Liver (tissue), 9 donors: ENCODE results near the gene ZNF691. TPM values are rescaled to one million over a fixed set of nuclear protein-coding genes. Genes with fewer than 3 reads are reported as not detected.

Experiments used
- DNase-seq: peaks from one replicate; pipeline ENCODE4 v3.0.0-alpha.2; 2017; ENCODE audit warnings: low spot score
- H3K27ac ChIP-seq, 2 donors: one replicate each; pipeline ENCODE4 v1.7.0; 2013; ENCODE audit warnings: inconsistent platforms in 2 of 2, low read length in 2 of 2, control low read depth in 1 of 2, low read depth in 1 of 2, mild to moderate bottlenecking in 1 of 2
- H3K27me3 ChIP-seq, 4 donors: one replicate each; pipeline versions ENCODE4 v1.6.1 to v1.7.0; 2013; ENCODE audit warnings: low read length in 3 of 4, inconsistent platforms in 1 of 4, mild to moderate bottlenecking in 1 of 4, moderate library complexity in 1 of 4; ENCODE audit not compliant: control insufficient read depth in 4 of 4, insufficient read depth in 4 of 4
- H3K36me3 ChIP-seq, 4 donors: one replicate each; pipeline versions ENCODE4 v1.6.1 to v1.7.0; 2013; ENCODE audit warnings: low read length in 3 of 4, mild to moderate bottlenecking in 3 of 4, low read depth in 1 of 4, moderate library complexity in 1 of 4; ENCODE audit not compliant: control insufficient read depth in 4 of 4, insufficient read depth in 3 of 4
- H3K4me1 ChIP-seq, 4 donors: one replicate each; pipeline versions ENCODE4 v1.6.1 to v1.7.0; 2013; ENCODE audit warnings: low read length in 3 of 4, mild to moderate bottlenecking in 3 of 4, moderate library complexity in 1 of 4; ENCODE audit not compliant: control insufficient read depth in 4 of 4, insufficient read depth in 4 of 4
- H3K4me3 ChIP-seq, 3 donors: one replicate each; pipeline versions ENCODE4 v1.6.1 to v1.7.0; 2013; ENCODE audit warnings: low read length in 3 of 3, control low read depth in 1 of 3, low read depth in 1 of 3, mild to moderate bottlenecking in 1 of 3
- H3K9ac ChIP-seq, 2 donors: one replicate each; pipeline ENCODE4 v1.7.0; 2013; ENCODE audit warnings: low read length in 2 of 2, mild to moderate bottlenecking in 2 of 2, moderate library complexity in 2 of 2, control low read depth in 1 of 2, low read depth in 1 of 2
- H3K9me3 ChIP-seq, 4 donors: one replicate each; pipeline versions ENCODE4 v1.6.1 to v1.7.0; 2013; ENCODE audit warnings: low read length in 3 of 4; ENCODE audit not compliant: control insufficient read depth in 4 of 4
- ATF3 ChIP-seq: IDR thresholded peaks from 2 replicates; pipeline ENCODE4 v1.6.1; 2016; ENCODE audit warnings: antibody characterized with exemption
- CTCF ChIP-seq: fragments of 150-350 bp; IDR thresholded peaks from 2 replicates; pipeline ENCODE4 v1.5.1; 2017; ENCODE audit warnings: improper control_type of control experiment, low read depth, low read length; ENCODE audit not compliant: missing input control
- EGR1 ChIP-seq, 2 donors: IDR thresholded peaks; 2 replicates each; pipeline ENCODE4 v1.6.1; 2016 to 2018; ENCODE audit warnings: antibody characterized with exemption in 2 of 2, low read depth in 2 of 2
- FOXA1 ChIP-seq: IDR thresholded peaks from 2 replicates; pipeline ENCODE4 v1.6.1; 2016; ENCODE audit warnings: antibody characterized with exemption
- FOXA2 ChIP-seq: IDR thresholded peaks from 2 replicates; pipeline ENCODE4 v1.6.1; 2016; ENCODE audit warnings: antibody characterized with exemption
- HNF4A ChIP-seq, 2 donors: conservative IDR thresholded peaks; 2 replicates each; pipeline ENCODE4 v1.6.1; 2016; ENCODE audit warnings: antibody characterized with exemption in 2 of 2, mild to moderate bottlenecking in 2 of 2
- HNF4G ChIP-seq: IDR thresholded peaks from 2 replicates; pipeline ENCODE4 v1.6.1; 2016; ENCODE audit warnings: antibody characterized with exemption
- MAX ChIP-seq: IDR thresholded peaks from 2 replicates; pipeline ENCODE4 v1.6.1; 2016; ENCODE audit warnings: antibody characterized with exemption
- RAD21 ChIP-seq, 2 donors: IDR thresholded peaks; 2 replicates each; pipeline ENCODE4 v1.6.1; 2016; ENCODE audit warnings: antibody characterized with exemption in 2 of 2, mild to moderate bottlenecking in 2 of 2
- RXRA ChIP-seq, 2 donors: IDR thresholded peaks; 2 replicates each; pipeline ENCODE4 v1.6.1; 2017 to 2018; ENCODE audit warnings: antibody characterized with exemption in 2 of 2, mild to moderate bottlenecking in 1 of 2
- SP1 ChIP-seq: IDR thresholded peaks from 2 replicates; pipeline ENCODE4 v1.6.1; 2018; ENCODE audit warnings: antibody characterized with exemption, mild to moderate bottlenecking
- TAF1 ChIP-seq: conservative IDR thresholded peaks from 2 replicates; pipeline ENCODE4 v1.6.1; 2016; ENCODE audit warnings: antibody characterized with exemption, mild to moderate bottlenecking
- YY1 ChIP-seq: IDR thresholded peaks from 2 replicates; pipeline ENCODE4 v1.6.1; 2016; ENCODE audit warnings: antibody characterized with exemption, mild to moderate bottlenecking
- ZBTB33 ChIP-seq: IDR thresholded peaks from 2 replicates; pipeline ENCODE4 v1.6.1; 2016; ENCODE audit warnings: antibody characterized with exemption
- WGBS: extraction: QIAGEN DNeasy Blood & Tissue Kit; methylation state at CpG from one replicate; pipeline ENCODE4 v1.1.7; 2013; 5-methylcytosine and 5-hydroxymethylcytosine counted together
- polyA plus RNA-seq, 2 donors: library from polyadenylated mRNA; stranded (reverse) in 1 of 2; unstranded in 1 of 2; fragments of 200-250 nt in 1 of 2; fragments of >200 nt in 1 of 2; fragmentation: Nextera tagmentation in 1 of 2; extraction: Ambion mirVana in 1 of 2; gene quantifications; one replicate each; pipeline versions ENCODE4 v1.2.1 to v1.2.3, GENCODE V29; 2013 to 2015
- total RNA-seq, 2 donors: library from RNA; depleted of rRNA; stranded (reverse); fragments of >200 nt; gene quantifications; one replicate each; pipeline ENCODE4 v1.2.3, GENCODE V29; 2014
- donor health status: healthy.
- donor health status: healthy.
- donor health status: healthy.
- donor health status: healthy.
- donor health status: healthy.

The ZNF691 gene
- total and polyA plus RNA-seq, 4 donors: 2.7 to 8.9 (median 5.5) TPM

GRCh38 chr1:42887366-42887765, 41.0 kb downstream of the ZNF691 start (continued):
- TF ChIP-seq ATF3: no peak
- no peak for TF ChIP-seq YY1
- TF ChIP-seq FOXA1: no peak
- TF ChIP-seq FOXA2: no peak

GRCh38 chr1:42888013-42888633, 41.7 kb downstream of the ZNF691 start:
- no peak for TF ChIP-seq HNF4G
- TF ChIP-seq ZBTB33: no peak
- no peak for TF ChIP-seq FOXA1
- TF ChIP-seq HNF4A (conservative IDR thresholded peaks at IDR 0.05): no peak
- TF ChIP-seq RXRA (IDR thresholded peaks at IDR 0.05): no peak
- no peak for DNase-seq
- H3K36me3 ChIP-seq: no peaks in the 10 kb centered on the region
- no peaks in the 10 kb centered on the region for H3K27me3 ChIP-seq
- H3K4me3 ChIP-seq: no peak overlapping the region
- H3K27ac ChIP-seq: no peak overlapping the region
- no peak overlapping the region for H3K9ac ChIP-seq
- no peaks in the 10 kb centered on the region for H3K4me1 ChIP-seq
- no peaks in the 10 kb centered on the region for H3K9me3 ChIP-seq
- 92% methylated on average over 31 of the region's 31 CpGs for WGBS

GRCh38 chr1:42889264-42889663, 42.9 kb downstream of the ZNF691 start:
- no peak overlapping the region for H3K9ac ChIP-seq
- no peaks in the 10 kb centered on the region for H3K9me3 ChIP-seq
- no peaks in the 10 kb centered on the region for H3K4me1 ChIP-seq
- DNase-seq: no peak
- H3K36me3 ChIP-seq: no peaks in the 10 kb centered on the region
- H3K27me3 ChIP-seq: no peaks in the 10 kb centered on the region
- H3K27ac ChIP-seq: no peak overlapping the region
- no peak overlapping the region for H3K4me3 ChIP-seq
- WGBS: 95% methylated on average over 4 of the region's 4 CpGs
- TF ChIP-seq SP1 (no peak), RXRA (IDR thresholded peaks at IDR 0.05) (no peak), RAD21 (IDR thresholded peaks at IDR 0.05) (no peak), CTCF (no peak), ZBTB33 (no peak), HNF4A (conservative IDR thresholded peaks at IDR 0.05) (no peak), EGR1 (IDR thresholded peaks at IDR 0.05; ENCODE audit: low read depth in 2 of 2) (no peak), TAF1 (no peak), MAX (no peak)
